Neural cell (in vitro differentiated cells): ENCODE results near the gene PLPPR4. TPM values are rescaled to one million over a fixed set of nuclear protein-coding genes. Genes with fewer than 3 reads are reported as not detected.

Experiments
- H2AFZ ChIP-seq: fragments of 200-600, 300-800 bp; sonication (generic), shearing (Covaris generic); 2 replicates; pipeline ENCODE4 v1.6.0; 2014; ENCODE audit warnings: low read depth, mild to moderate bottlenecking, antibody characterized with exemption, low read length, moderate library complexity
- H3F3A ChIP-seq: fragments of 200-600 bp; shearing (Covaris generic); 2 replicates; pipeline ENCODE4 v1.6.1; 2016; ENCODE audit warnings: mild to moderate bottlenecking, moderate library complexity, mixed read lengths, antibody characterized with exemption, low read length; ENCODE audit not compliant: insufficient read depth, poor library complexity, severe bottlenecking
- H3K27ac ChIP-seq: fragments of 200-600, 300-800 bp; sonication (generic), shearing (Covaris generic); 2 replicates; pipeline ENCODE4 v1.5.1; 2014; ENCODE audit warnings: mild to moderate bottlenecking, low read length, moderate library complexity
- H3K27me3 ChIP-seq: fragments of 300-800, 200-600 bp; sonication (generic), shearing (Covaris generic); 2 replicates; pipeline ENCODE4 v1.6.0; 2014; ENCODE audit warnings: mild to moderate bottlenecking, low read depth, low read length, moderate library complexity; ENCODE audit not compliant: insufficient read depth
- H3K36me3 ChIP-seq: fragments of 300-800, 200-600 bp; sonication (generic), shearing (Covaris generic); 2 replicates; pipeline ENCODE4 v1.5.1; 2014; ENCODE audit warnings: mild to moderate bottlenecking, antibody characterized with exemption, low read length, moderate library complexity; ENCODE audit not compliant: insufficient read depth
- H3K4me2 ChIP-seq: fragments of 300-800, 200-600 bp; sonication (generic), shearing (Covaris generic); 2 replicates; pipeline ENCODE4 v1.6.0; 2014; ENCODE audit warnings: mild to moderate bottlenecking, low read length
- H3K4me3 ChIP-seq: fragments of 300-800, 200-600 bp; sonication (generic), shearing (Covaris generic); 2 replicates; pipeline ENCODE4 v1.5.1; 2014; ENCODE audit warnings: mild to moderate bottlenecking, low read length, moderate library complexity
- H3K79me2 ChIP-seq: fragments of 200-600 bp; shearing (Covaris generic); replicated peaks from 2 replicates; pipeline ENCODE4 v1.6.0; 2014; ENCODE audit warnings: mild to moderate bottlenecking, low read length, moderate library complexity; ENCODE audit not compliant: insufficient read depth
- H3K9ac ChIP-seq: fragments of 300-800, 200-600 bp; sonication (generic), shearing (Covaris generic); 2 replicates; pipeline ENCODE4 v1.6.1; 2016; ENCODE audit warnings: mild to moderate bottlenecking, low read length, mixed read lengths
- H3K9me2 ChIP-seq: fragments of 200-600 bp; shearing (Covaris generic); 2 replicates; pipeline ENCODE4 v1.6.1; 2016; ENCODE audit warnings: mild to moderate bottlenecking, low read length, mixed read lengths; ENCODE audit not compliant: insufficient read depth
- H3K9me3 ChIP-seq: fragments of 200-600, 300-800 bp; sonication (generic), shearing (Covaris generic); 2 replicates; pipeline ENCODE4 v1.6.1; 2016; ENCODE audit warnings: mild to moderate bottlenecking, mixed run types, low read length, moderate library complexity, mixed read lengths
- H4K20me1 ChIP-seq: fragments of 200-600 bp; shearing (Covaris generic); 2 replicates; pipeline ENCODE4 v1.6.1; 2016; ENCODE audit warnings: mild to moderate bottlenecking, mixed run types; ENCODE audit not compliant: insufficient read depth
- EP300 ChIP-seq: fragments of 450-650 bp; conservative IDR thresholded peaks from 2 replicates; pipeline ENCODE4 v1.6.1; 2014; ENCODE audit warnings: antibody characterized with exemption, mild to moderate bottlenecking, moderate library complexity; ENCODE audit not compliant: poor library complexity, severe bottlenecking
- EZH2 ChIP-seq: fragments of 200-600, 300-800 bp; shearing (Covaris generic), sonication (generic); IDR thresholded peaks from 2 replicates; pipeline ENCODE4 v1.6.1; 2014; ENCODE audit warnings: antibody characterized with exemption, low read length, borderline replicate concordance, mild to moderate bottlenecking; ENCODE audit not compliant: insufficient read depth, poor library complexity, severe bottlenecking
- MXI1 ChIP-seq: fragments of 450-650 bp; conservative IDR thresholded peaks from 2 replicates; pipeline ENCODE4 v1.6.1; 2014; ENCODE audit warnings: antibody characterized with exemption, mild to moderate bottlenecking; ENCODE audit not compliant: poor library complexity, severe bottlenecking
- POLR2AphosphoS5 ChIP-seq: IDR thresholded peaks from 2 replicates; pipeline ENCODE4 v1.6.1; 2012
- RAD21 ChIP-seq: fragments of 450-650 bp; conservative IDR thresholded peaks from 2 replicates; pipeline ENCODE4 v1.6.1; 2014; ENCODE audit warnings: antibody characterized with exemption, mild to moderate bottlenecking, moderate library complexity
- SMC3 ChIP-seq: fragments of 450-650 bp; conservative IDR thresholded peaks from 2 replicates; pipeline ENCODE4 v1.6.1; 2014; ENCODE audit warnings: antibody characterized with exemption, mild to moderate bottlenecking, moderate library complexity; ENCODE audit not compliant: poor library complexity
- TAF1 ChIP-seq: IDR thresholded peaks from 2 replicates; pipeline ENCODE4 v1.6.1; 2012; ENCODE audit warnings: low read depth
- polyA plus RNA-seq: library from polyadenylated mRNA; depleted of rRNA; stranded (reverse); fragments of >200 nt; gene quantifications from 2 replicates; pipeline ENCODE4 v1.2.3, GENCODE V29; 2014
- TF ChIP-seq, protein P1 (sequence below): IDR thresholded peaks from 2 replicates; pipeline ENCODE4 v1.6.1; 2012; ENCODE audit warnings: borderline replicate concordance
- TF ChIP-seq, protein P2 (sequence below): fragments of 450-650 bp; IDR thresholded peaks from 2 replicates; pipeline ENCODE4 v1.5.1; 2014; ENCODE audit warnings: antibody characterized with exemption, mild to moderate bottlenecking, moderate library complexity; ENCODE audit not compliant: poor library complexity, severe bottlenecking

Gene PLPPR4
- polyA plus RNA-seq, 1 donor from 2014 or later: 36.8 TPM

DNA sequence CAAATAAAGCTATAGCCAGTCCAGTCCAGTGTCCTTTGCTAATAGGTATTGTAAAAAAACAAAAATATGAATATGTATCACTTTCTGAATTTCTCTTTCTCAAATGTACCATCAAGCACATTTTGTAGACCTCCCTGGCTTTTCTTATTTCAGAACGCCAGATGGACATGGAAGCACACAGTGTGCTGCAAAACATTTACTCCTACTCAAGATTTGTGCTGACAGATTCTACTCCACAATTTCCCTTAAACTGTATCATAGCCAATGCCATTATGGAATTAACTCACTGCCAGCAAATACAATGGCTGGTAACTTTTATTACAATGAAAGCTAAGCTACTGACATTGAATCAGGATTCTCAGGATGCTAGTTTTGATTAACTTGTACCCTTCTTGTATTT is 30.8 kb upstream of the PLPPR4 start:
- H3K79me2 ChIP-seq: no peaks in the 10 kb centered on the region
- H3K4me3 ChIP-seq: no peak overlapping the region
- no peak overlapping the region for H3K4me2 ChIP-seq
- H3K9me3 ChIP-seq: no peaks in the 10 kb centered on the region
- no peak overlapping the region for H2AFZ ChIP-seq
- H3F3A ChIP-seq: no peaks in the 10 kb centered on the region
- H3K9ac ChIP-seq: no peak overlapping the region
- H3K27ac ChIP-seq: no peak overlapping the region
- TF ChIP-seq SMC3: no peak
- no peak for TF ChIP-seq EP300
- TF ChIP-seq EZH2: no peak
- no peak for TF ChIP-seq TAF1
- TF ChIP-seq POLR2AphosphoS5: no peak
- TF ChIP-seq, protein P1, sequence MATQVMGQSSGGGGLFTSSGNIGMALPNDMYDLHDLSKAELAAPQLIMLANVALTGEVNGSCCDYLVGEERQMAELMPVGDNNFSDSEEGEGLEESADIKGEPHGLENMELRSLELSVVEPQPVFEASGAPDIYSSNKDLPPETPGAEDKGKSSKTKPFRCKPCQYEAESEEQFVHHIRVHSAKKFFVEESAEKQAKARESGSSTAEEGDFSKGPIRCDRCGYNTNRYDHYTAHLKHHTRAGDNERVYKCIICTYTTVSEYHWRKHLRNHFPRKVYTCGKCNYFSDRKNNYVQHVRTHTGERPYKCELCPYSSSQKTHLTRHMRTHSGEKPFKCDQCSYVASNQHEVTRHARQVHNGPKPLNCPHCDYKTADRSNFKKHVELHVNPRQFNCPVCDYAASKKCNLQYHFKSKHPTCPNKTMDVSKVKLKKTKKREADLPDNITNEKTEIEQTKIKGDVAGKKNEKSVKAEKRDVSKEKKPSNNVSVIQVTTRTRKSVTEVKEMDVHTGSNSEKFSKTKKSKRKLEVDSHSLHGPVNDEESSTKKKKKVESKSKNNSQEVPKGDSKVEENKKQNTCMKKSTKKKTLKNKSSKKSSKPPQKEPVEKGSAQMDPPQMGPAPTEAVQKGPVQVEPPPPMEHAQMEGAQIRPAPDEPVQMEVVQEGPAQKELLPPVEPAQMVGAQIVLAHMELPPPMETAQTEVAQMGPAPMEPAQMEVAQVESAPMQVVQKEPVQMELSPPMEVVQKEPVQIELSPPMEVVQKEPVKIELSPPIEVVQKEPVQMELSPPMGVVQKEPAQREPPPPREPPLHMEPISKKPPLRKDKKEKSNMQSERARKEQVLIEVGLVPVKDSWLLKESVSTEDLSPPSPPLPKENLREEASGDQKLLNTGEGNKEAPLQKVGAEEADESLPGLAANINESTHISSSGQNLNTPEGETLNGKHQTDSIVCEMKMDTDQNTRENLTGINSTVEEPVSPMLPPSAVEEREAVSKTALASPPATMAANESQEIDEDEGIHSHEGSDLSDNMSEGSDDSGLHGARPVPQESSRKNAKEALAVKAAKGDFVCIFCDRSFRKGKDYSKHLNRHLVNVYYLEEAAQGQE: no peak
- TF ChIP-seq RAD21: no peak
- TF ChIP-seq, protein P2, sequence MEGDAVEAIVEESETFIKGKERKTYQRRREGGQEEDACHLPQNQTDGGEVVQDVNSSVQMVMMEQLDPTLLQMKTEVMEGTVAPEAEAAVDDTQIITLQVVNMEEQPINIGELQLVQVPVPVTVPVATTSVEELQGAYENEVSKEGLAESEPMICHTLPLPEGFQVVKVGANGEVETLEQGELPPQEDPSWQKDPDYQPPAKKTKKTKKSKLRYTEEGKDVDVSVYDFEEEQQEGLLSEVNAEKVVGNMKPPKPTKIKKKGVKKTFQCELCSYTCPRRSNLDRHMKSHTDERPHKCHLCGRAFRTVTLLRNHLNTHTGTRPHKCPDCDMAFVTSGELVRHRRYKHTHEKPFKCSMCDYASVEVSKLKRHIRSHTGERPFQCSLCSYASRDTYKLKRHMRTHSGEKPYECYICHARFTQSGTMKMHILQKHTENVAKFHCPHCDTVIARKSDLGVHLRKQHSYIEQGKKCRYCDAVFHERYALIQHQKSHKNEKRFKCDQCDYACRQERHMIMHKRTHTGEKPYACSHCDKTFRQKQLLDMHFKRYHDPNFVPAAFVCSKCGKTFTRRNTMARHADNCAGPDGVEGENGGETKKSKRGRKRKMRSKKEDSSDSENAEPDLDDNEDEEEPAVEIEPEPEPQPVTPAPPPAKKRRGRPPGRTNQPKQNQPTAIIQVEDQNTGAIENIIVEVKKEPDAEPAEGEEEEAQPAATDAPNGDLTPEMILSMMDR: no peak
- TF ChIP-seq MXI1: no peak
- no peaks in the 10 kb centered on the region for H3K36me3 ChIP-seq
- H4K20me1 ChIP-seq: no peaks in the 10 kb centered on the region
- H3K27me3 ChIP-seq: no peaks in the 10 kb centered on the region
- no peaks in the 10 kb centered on the region for H3K9me2 ChIP-seq

DNA sequence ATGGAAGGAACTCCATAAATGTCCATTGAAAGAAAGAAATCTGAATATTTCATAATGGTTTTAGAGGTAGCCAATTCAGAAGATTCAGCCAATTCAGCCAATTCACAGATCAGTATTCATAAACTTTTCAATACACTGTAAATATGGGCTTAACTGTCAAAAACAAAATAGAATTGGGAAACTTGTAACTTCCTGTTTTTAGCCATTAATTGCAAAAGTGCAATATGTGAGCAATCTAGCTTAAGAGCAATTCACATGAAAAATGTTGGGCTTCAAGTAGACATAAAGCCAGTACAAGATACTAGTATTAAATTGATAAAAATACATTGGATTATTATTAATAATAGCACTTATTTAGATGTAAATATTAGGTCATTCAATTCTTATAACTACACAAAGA is 27.5 kb upstream of the PLPPR4 start:
- no peak overlapping the region for H3K4me3 ChIP-seq
- H3K36me3 ChIP-seq: no peaks in the 10 kb centered on the region
- no peaks in the 10 kb centered on the region for H4K20me1 ChIP-seq
- no peak overlapping the region for H3K9ac ChIP-seq
- no peaks in the 10 kb centered on the region for H3F3A ChIP-seq
- no peak overlapping the region for H2AFZ ChIP-seq
- no peaks in the 10 kb centered on the region for H3K79me2 ChIP-seq
- no peaks in the 10 kb centered on the region for H3K27me3 ChIP-seq
- no peaks in the 10 kb centered on the region for H3K9me2 ChIP-seq
- no peak overlapping the region for H3K4me2 ChIP-seq
- no peaks in the 10 kb centered on the region for H3K9me3 ChIP-seq
- H3K27ac ChIP-seq: no peak overlapping the region
- no peak for TF ChIP-seq TAF1
- no peak for TF ChIP-seq RAD21
- TF ChIP-seq, protein P2: no peak
- TF ChIP-seq EP300: no peak
- no peak for TF ChIP-seq POLR2AphosphoS5
- TF ChIP-seq EZH2: no peak
- TF ChIP-seq, protein P1: no peak
- no peak for TF ChIP-seq MXI1
- no peak for TF ChIP-seq SMC3
